ENCODE results near the gene SUN5.

Gene SUN5

GRCh38 chr20:32973077-32973717, 31.0 kb downstream of the SUN5 start:
- no peak overlapping the region for H3K4me3 ChIP-seq
- H3K9me3 ChIP-seq (ENCODE audit: low read depth, low read length): no peaks in the 10 kb centered on the region
- DNase-seq (ENCODE audit: low read depth, low spot score): no peak
- H3K27ac ChIP-seq: no peak overlapping the region
- H3K9ac ChIP-seq (ENCODE audit: insufficient read length): no peak overlapping the region
- H3K36me3 ChIP-seq (ENCODE audit: insufficient read depth, low read length): no peaks in the 10 kb centered on the region
- TF ChIP-seq EZH2 (IDR thresholded peaks at IDR 0.05) (no peak), POLR2AphosphoS5 (IDR thresholded peaks at IDR 0.05; ENCODE audit: borderline replicate concordance, low read depth, low read length) (no peak), FOXP2 (optimal IDR thresholded peaks at IDR 0.05; ENCODE audit: control extremely low read depth, extremely low read length, insufficient read depth) (no peak)

DNA sequence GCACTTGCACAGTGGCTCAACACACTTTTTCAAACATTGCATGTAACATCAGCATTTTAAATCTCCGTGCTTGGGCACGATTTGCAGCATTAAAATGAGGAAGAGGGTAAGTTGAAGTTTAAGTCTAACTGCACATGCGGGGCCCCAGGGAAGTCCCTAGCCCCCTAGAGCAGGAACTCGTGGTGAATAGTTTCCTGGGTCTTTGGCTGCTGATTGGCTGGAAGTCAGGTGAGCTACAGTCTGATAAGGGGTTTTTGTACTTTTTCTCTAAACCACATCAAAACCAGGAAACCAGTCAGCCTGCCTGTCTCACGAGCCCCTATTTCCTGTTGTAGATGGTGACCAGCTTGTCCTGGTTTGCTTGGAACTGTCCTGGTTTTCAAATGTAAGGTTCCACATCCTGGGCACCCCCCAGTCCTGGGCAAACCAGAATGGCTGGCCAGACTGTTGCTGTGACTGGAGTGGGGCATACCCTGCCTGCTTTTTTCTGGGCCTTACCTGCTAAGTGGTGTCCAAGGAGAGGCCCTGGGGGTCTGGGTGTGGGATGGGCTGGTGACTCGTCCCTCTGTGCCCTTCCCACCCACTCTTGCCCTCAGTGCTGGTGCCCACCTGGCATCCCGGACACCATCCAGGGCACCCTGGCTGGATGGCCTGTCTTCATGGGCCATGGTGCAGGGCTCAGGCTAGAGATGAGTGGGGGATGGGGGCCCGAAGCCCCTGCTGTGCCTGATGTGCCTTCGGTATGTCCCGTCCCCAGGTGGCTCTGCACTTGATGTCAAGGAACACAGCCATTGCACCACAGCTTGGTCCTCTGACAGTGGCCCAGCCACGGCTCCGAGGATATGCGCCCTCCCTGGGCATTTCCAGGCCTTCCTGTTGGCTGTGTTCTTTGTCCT, 31.8 kb downstream of the SUN5 start:
- Histone ChIP-seq H3K36me3 (ENCODE audit: insufficient read depth, low read length) (no peaks in the 10 kb centered on the region), H3K27ac (no peak overlapping the region), H3K9me3 (ENCODE audit: low read depth, low read length) (no peaks in the 10 kb centered on the region), H3K4me3 (no peak overlapping the region), H3K9ac (ENCODE audit: insufficient read length) (no peak overlapping the region)
- no peak for TF ChIP-seq FOXP2 (optimal IDR thresholded peaks at IDR 0.05; ENCODE audit: control extremely low read depth, extremely low read length, insufficient read depth)
- TF ChIP-seq EZH2 (IDR thresholded peaks at IDR 0.05): no peak
- TF ChIP-seq POLR2AphosphoS5 (IDR thresholded peaks at IDR 0.05; ENCODE audit: borderline replicate concordance, low read depth, low read length): no peak
- no peak for DNase-seq (ENCODE audit: low read depth, low spot score)

GRCh38 chr20:32971703-32972161, 32.5 kb downstream of the SUN5 start:
- H3K4me3 ChIP-seq: no peak overlapping the region
- peak overlapping the region; percentile 40; the same call in 1 of the 2 replicates for H3K27ac ChIP-seq
- no peak for DNase-seq (ENCODE audit: low read depth, low spot score)
- no peaks in the 10 kb centered on the region for H3K9me3 ChIP-seq (ENCODE audit: low read depth, low read length)
- no peaks in the 10 kb centered on the region for H3K36me3 ChIP-seq (ENCODE audit: insufficient read depth, low read length)
- TF ChIP-seq FOXP2 (optimal IDR thresholded peaks at IDR 0.05; ENCODE audit: control extremely low read depth, extremely low read length, insufficient read depth) (no peak), EZH2 (IDR thresholded peaks at IDR 0.05) (no peak), POLR2AphosphoS5 (IDR thresholded peaks at IDR 0.05; ENCODE audit: borderline replicate concordance, low read depth, low read length) (no peak)
- no peak overlapping the region for H3K9ac ChIP-seq (ENCODE audit: insufficient read length)

GRCh38 chr20:32970973-32971300, 33.3 kb downstream of the SUN5 start:
- no peak for DNase-seq (ENCODE audit: low read depth, low spot score)
- Histone ChIP-seq H3K36me3 (ENCODE audit: insufficient read depth, low read length) (no peaks in the 10 kb centered on the region), H3K9me3 (ENCODE audit: low read depth, low read length) (no peaks in the 10 kb centered on the region), H3K9ac (ENCODE audit: insufficient read length) (no peak overlapping the region), H3K27ac (no peak overlapping the region), H3K4me3 (no peak overlapping the region)
- no peak for TF ChIP-seq POLR2AphosphoS5 (IDR thresholded peaks at IDR 0.05; ENCODE audit: borderline replicate concordance, low read depth, low read length)

- no peaks in the 10 kb centered on the region for H3K36me3 ChIP-seq (ENCODE audit: insufficient read depth, low read length)
- no peak overlapping the region for H3K9ac ChIP-seq (ENCODE audit: insufficient read length)
- no peak overlapping the region for H3K4me3 ChIP-seq
- no peak for DNase-seq (ENCODE audit: low read depth, low spot score)
- no peaks in the 10 kb centered on the region for H3K9me3 ChIP-seq (ENCODE audit: low read depth, low read length)
- TF ChIP-seq POLR2AphosphoS5 (IDR thresholded peaks at IDR 0.05; ENCODE audit: borderline replicate concordance, low read depth, low read length) (no peak), FOXP2 (optimal IDR thresholded peaks at IDR 0.05; ENCODE audit: control extremely low read depth, extremely low read length, insufficient read depth) (no peak), EZH2 (IDR thresholded peaks at IDR 0.05) (no peak)
- no peak overlapping the region for H3K27ac ChIP-seq
Measured at GRCh38 chr20:32970115-32970972, 33.9 kb downstream of the SUN5 start.

DNA sequence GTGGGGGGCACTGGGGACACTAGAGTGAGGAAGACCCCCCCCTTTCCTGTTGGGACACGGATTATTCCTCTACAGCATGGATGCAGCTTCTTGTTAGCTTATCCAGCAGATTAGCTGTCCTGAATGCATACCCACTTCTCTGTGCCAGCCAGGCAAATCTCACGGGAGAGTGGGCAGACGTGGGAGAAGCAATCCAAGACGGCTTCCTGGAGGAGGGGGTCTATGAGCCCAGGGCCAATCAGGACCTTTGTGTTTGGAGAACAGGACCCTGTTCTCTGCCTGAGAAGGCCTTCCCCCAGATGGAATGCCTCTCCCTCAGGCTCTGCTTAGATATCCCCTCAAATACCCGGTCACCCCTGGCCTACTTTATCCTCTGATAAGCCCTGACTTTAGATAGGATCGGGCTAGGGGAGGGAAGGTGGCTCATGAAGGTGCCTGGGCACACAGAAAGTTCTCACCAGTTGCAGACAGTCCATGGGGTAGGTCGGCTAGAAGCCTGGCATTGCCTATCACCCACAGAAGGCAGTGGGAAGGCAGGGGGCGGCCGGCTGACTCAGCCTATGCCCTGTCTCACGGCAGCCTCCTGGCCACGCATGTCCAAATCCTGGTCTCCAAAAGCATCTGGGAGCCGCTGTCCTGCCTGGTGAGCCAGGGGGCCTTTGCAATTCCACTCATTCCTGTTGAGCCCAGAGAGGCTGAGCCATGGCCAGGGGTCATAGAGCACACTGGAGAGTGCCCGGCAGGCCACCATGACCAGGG, 34.7 kb downstream of the SUN5 start:
- H3K9ac ChIP-seq (ENCODE audit: insufficient read length): no peak overlapping the region
- TF ChIP-seq EZH2 (IDR thresholded peaks at IDR 0.05) (no peak), FOXP2 (optimal IDR thresholded peaks at IDR 0.05; ENCODE audit: control extremely low read depth, extremely low read length, insufficient read depth) (no peak), POLR2AphosphoS5 (IDR thresholded peaks at IDR 0.05; ENCODE audit: borderline replicate concordance, low read depth, low read length) (no peak)
- no peak for DNase-seq (ENCODE audit: low read depth, low spot score)
- no peaks in the 10 kb centered on the region for H3K36me3 ChIP-seq (ENCODE audit: insufficient read depth, low read length)
- no peak overlapping the region for H3K4me3 ChIP-seq
- no peak overlapping the region for H3K27ac ChIP-seq
- no peaks in the 10 kb centered on the region for H3K9me3 ChIP-seq (ENCODE audit: low read depth, low read length)

DNA sequence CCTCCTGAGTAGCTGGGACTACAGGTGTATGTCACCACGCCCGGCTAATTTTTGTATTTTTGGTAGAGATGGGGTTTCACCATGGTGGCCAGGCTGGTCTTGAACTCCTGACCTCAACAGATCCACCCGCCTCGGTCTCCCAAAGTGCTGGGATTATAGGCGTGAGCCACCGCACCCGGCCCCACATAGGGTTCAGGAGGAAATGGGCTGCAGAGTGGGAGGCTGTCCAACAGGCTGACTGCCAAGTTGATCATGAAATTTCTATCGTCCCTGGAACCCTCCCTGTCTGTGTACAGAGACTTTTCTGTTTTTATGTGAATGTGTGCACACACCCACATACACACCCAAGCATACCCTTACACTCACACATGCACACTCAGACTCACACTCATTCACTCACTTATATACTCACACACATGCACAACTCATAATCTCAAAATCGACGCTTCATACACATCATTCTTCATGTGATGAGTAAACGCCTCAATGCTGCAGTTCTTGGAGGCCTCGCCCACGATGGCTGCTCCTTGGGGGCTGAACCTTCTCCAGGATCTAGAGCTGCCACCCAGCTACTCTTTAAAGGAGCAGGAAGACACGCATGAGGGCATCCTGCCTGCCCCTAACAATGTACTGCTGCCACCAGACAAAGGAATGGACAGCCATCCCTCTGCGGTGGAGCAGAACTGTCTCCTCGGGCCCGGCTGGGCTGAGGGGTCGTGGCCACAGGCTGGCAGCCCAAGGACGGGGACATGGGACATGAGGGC, 35.6 kb downstream of the SUN5 start:
- H3K9ac ChIP-seq (ENCODE audit: insufficient read length): no peak overlapping the region
- DNase-seq (ENCODE audit: low read depth, low spot score): no peak
- no peak overlapping the region for H3K4me3 ChIP-seq
- no peaks in the 10 kb centered on the region for H3K36me3 ChIP-seq (ENCODE audit: insufficient read depth, low read length)
- H3K9me3 ChIP-seq (ENCODE audit: low read depth, low read length): no peaks in the 10 kb centered on the region
- no peak overlapping the region for H3K27ac ChIP-seq
- TF ChIP-seq FOXP2 (optimal IDR thresholded peaks at IDR 0.05; ENCODE audit: control extremely low read depth, extremely low read length, insufficient read depth): no peak
- TF ChIP-seq POLR2AphosphoS5 (IDR thresholded peaks at IDR 0.05; ENCODE audit: borderline replicate concordance, low read depth, low read length): no peak
- no peak for TF ChIP-seq EZH2 (IDR thresholded peaks at IDR 0.05)

All from SK-N-MC (cell line).